ENCODE results near the gene GCNT2.

GRCh38 chr6:10668126-10668917 lies 147.2 kb downstream of the GCNT2 start:
- TF ChIP-seq, protein P1, sequence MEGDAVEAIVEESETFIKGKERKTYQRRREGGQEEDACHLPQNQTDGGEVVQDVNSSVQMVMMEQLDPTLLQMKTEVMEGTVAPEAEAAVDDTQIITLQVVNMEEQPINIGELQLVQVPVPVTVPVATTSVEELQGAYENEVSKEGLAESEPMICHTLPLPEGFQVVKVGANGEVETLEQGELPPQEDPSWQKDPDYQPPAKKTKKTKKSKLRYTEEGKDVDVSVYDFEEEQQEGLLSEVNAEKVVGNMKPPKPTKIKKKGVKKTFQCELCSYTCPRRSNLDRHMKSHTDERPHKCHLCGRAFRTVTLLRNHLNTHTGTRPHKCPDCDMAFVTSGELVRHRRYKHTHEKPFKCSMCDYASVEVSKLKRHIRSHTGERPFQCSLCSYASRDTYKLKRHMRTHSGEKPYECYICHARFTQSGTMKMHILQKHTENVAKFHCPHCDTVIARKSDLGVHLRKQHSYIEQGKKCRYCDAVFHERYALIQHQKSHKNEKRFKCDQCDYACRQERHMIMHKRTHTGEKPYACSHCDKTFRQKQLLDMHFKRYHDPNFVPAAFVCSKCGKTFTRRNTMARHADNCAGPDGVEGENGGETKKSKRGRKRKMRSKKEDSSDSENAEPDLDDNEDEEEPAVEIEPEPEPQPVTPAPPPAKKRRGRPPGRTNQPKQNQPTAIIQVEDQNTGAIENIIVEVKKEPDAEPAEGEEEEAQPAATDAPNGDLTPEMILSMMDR (IDR thresholded peaks at IDR 0.05), result no peak
- TF ChIP-seq POLR2A (IDR thresholded peaks at IDR 0.05) (no peak), EP300 (IDR thresholded peaks at IDR 0.05) (no peak), POLR2AphosphoS5 (IDR thresholded peaks at IDR 0.05) (no peak)

Measured in gastroesophageal sphincter (tissue), 3 donors.